Subcutaneous adipose tissue (tissue), 4 donors: Measurements from ENCODE around the gene CACNB3. TPM values are rescaled to one million over a fixed set of nuclear protein-coding genes. Genes with fewer than 3 reads are reported as not detected.

Experiments
- total RNA-seq, 4 donors: library from RNA; depleted of rRNA; stranded (reverse); fragments of >200 nt; gene quantifications; one replicate each; pipeline ENCODE4 v1.1.0, GENCODE V29; 2016
- TF ChIP-seq, protein P1 (sequence below): fragments of 450-650 bp; IDR thresholded peaks from one replicate; pipeline ENCODE4 v1.5.1; 2016; ENCODE audit warnings: low read depth, mild to moderate bottlenecking, control low read depth, antibody characterized with exemption, moderate library complexity

The CACNB3 gene
- total RNA-seq, 4 donors from 2014 or later, result 2.4 to 12.4 (median 6.4) TPM

DNA sequence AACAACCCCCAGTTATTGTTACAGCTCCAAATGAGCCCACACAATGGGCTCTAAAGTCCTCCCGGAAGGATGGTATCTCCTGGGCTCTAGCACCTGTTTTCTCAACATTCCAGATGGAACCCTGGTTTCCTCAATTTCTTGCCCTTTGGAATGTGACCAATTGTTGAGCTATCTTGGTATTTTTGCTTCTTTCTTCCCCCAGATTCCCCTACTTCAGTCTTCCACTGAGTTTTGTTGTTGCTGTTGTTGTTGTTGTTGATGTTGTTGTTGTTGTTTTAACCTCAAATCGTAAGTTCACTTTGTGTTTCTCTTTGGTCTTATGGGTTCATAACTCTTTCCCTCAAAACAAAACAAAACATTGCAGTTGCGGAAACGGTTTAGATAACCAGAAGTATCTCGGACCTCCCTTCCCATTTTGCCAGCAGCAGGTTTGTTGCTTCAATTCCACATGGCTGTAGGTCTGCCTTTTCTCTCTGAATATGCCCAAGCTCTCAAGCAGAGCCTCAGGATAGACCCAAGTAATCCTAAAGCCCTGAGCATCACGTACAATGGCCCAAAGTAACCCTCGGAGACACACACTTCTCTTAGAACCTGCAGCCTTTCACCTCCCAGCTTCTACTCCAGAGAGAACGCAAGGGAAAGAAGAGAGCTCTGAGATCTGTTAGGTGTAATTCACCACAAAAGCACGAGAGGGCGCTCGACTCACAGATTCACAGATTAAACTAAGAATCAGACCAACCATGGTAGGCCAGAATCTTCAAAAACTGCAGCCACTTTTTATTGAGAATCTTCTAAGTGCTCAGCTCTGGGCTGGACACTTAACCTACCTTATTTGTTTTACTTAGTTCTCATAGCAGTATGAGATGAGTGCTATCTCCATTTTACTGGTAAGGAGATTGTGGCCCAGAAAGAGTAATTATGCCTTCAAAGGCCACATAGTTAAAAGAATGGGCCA, 34.7 kb downstream of the CACNB3 start:
- TF ChIP-seq, protein P1, sequence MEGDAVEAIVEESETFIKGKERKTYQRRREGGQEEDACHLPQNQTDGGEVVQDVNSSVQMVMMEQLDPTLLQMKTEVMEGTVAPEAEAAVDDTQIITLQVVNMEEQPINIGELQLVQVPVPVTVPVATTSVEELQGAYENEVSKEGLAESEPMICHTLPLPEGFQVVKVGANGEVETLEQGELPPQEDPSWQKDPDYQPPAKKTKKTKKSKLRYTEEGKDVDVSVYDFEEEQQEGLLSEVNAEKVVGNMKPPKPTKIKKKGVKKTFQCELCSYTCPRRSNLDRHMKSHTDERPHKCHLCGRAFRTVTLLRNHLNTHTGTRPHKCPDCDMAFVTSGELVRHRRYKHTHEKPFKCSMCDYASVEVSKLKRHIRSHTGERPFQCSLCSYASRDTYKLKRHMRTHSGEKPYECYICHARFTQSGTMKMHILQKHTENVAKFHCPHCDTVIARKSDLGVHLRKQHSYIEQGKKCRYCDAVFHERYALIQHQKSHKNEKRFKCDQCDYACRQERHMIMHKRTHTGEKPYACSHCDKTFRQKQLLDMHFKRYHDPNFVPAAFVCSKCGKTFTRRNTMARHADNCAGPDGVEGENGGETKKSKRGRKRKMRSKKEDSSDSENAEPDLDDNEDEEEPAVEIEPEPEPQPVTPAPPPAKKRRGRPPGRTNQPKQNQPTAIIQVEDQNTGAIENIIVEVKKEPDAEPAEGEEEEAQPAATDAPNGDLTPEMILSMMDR, result no peak

DNA sequence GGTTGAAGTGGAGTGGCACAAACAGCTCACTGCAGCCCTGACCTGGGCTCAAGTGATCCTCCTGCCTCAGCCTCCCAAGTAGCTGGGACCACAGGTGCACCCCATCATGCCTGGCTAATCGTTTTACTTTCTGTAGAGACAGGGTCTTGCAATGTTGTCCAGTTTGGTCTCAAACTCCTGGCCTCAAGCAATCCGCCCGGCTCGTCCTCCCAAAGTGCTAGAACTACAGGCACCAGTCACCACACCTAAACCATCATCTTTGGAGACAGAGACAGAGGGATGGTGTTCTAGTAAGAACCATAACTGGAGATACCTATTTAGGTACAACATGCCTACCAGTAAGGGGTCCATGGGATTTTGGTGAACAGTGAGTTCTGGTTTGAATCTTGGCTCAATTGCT, 36.2 kb downstream of the CACNB3 start:
- TF ChIP-seq, protein P1, result no peak

DNA sequence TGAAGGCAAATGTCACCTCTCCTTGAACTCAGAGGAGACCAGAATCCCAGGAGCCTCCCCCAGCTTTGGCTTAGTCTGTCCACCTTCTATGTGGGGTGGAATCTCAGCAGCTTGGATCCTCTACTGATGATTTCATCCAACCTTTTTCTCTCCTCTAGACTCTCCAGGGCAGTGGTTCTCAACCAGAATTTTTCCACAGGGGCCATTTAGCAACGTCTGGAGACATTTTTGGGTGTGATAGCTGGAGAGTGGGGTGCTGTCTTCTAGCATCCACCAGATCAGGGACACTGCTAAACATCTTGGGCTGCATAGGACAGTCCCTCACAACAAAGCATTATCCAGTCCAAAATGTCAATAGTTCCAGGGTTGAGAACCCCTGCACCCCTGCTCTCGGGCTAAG, 38.1 kb downstream of the CACNB3 start:
- TF ChIP-seq, protein P1, result no peak

DNA sequence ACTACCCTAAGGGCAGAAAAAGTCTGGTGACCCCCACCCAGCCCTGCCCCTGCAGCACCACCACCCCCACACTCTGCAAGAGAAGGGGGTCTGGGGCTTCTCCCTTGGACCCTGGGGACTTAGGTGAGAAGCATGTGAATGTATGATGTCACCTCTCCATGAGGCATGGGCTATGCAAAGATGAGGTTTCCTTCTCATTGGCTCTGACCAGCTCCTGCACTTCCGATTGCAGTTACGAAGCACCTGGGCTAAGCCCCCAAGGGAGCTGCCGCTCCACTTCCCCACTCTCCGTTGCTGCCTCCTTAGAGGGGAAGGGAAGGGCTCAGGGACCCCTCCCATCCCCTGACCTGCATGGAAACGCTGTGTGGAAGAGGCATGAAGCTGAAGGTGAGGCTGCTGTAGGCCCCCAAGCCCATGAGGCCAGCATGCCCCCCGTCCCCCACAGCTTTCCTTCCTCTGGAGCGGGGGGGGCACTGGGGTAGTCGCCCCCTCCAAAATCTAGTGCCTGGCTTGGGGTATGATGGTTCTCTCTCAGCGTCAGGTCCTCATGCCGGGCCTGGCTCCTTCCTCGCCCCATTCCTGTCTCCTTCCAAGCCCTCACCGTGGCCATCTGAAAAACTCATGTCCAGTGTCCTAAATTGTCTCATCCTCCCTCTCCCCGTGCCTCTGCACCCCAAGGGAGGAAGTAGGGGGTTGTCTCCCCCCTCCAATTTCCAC, 39.1 kb downstream of the CACNB3 start:
- TF ChIP-seq, protein P1, result no peak

DNA sequence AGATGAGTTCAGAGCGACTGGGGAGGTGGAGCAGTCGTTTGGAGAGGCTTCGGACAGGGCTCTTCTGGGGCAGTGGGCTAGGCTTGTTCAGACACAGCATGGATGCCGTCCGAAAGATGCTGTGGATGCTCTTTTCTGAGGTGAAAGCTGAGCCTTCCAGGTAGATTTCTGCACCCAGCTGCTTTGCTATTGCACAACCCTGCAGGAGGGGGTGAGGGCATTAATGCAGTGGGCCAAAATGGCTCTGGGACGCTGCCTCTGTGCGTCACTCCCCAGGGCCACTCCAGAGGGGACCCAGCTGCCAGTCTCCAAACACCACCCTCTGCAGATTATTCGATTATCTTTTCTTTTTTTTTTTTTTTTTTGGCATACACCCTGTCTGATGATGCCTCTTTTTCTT, 39.7 kb downstream of the CACNB3 start:
- TF ChIP-seq, protein P1, result no peak

DNA sequence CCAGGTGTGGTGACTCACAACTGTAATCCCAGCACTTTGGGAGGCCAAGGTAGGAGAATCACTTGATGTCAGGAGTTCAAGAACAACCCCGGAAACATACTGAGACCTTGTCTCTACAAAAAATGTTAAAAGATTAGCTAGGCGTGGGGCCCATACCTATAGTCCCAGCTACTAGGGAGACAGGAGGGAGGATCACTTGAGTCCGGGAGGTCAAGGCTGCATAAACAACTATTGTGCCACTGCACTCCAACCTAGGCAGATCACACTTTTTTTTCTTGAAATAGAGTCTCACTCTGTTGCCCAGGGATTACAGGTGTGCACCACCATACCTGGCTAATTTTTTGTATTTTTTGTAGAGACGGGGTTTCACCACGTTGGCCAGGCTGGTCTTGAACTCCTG, 41.3 kb downstream of the CACNB3 start:
- TF ChIP-seq, protein P1, result no peak

DNA sequence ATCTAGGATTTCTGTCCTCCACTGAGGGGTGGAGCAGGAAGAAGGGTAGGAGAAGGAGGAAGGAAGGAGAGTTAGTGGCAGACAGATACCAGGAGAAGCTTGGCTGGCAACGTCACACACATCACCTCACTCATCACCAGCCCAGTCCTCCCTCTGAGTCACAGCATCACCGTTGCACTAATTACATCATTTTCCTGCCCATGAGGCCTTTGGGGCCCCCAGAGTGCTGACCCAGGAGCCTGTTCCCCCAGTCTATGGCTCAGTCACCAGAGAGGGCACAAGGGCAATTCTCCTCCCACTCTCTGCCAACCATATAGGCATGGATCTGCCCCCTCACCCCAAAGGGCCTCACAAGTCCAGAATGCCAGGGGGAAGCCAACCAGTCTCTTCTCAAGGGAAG, 42.8 kb downstream of the CACNB3 start:
- TF ChIP-seq, protein P1, result no peak
